Vagina (tissue), 2 donors: ENCODE data around the gene DBT. TPM values are rescaled to one million over a fixed set of nuclear protein-coding genes. Genes with fewer than 3 reads are reported as not detected.
"Not testable (repeated sequence)": the region's sequence is repeated elsewhere in the genome, so short reads cannot be mapped to it uniquely, and the experiment has no call there.

ENCODE experiments used
- DNase-seq, 2 donors: peaks; one replicate each; pipeline ENCODE4 v3.0.0-alpha.2; 2017; ENCODE audit errors: extremely low spot score in 2 of 2
- H3K27ac ChIP-seq: fragments of 200-600 bp; sonication (generic); one replicate; pipeline ENCODE4 v1.5.1; 2019
- H3K27me3 ChIP-seq: fragments of 200-600 bp; sonication (generic); one replicate; pipeline ENCODE4 v1.5.1; 2019
- H3K36me3 ChIP-seq, 2 donors: fragments of 200-600 bp; sonication (generic); one replicate each; pipeline ENCODE4 v1.5.1; 2017 to 2019
- H3K4me1 ChIP-seq: fragments of 200-600 bp; sonication (generic); one replicate; pipeline ENCODE4 v1.5.1; 2019
- H3K4me3 ChIP-seq, 2 donors: fragments of 200-600 bp; sonication (generic); 1 replicate in 1 of 2; 2 replicates in 1 of 2; pipeline ENCODE4 v1.5.1; 2016 to 2019
- H3K9me3 ChIP-seq: fragments of 200-600 bp; sonication (generic); one replicate; pipeline ENCODE4 v1.5.1; 2019
- POLR2A ChIP-seq, 2 donors: fragments of 450-650 bp; IDR thresholded peaks; one replicate each; pipeline ENCODE4 v1.6.1; 2017; ENCODE audit warnings: antibody characterized with exemption in 2 of 2, mild to moderate bottlenecking in 2 of 2, moderate library complexity in 2 of 2
- POLR2AphosphoS5 ChIP-seq, 2 donors: sonication (generic); formaldehyde crosslinking; IDR thresholded peaks; one replicate each; pipeline ENCODE4 v1.9.0; 2017; ENCODE audit warnings: antibody characterized with exemption in 2 of 2, mild to moderate bottlenecking in 2 of 2, low read depth in 1 of 2; ENCODE audit not compliant: insufficient read depth in 1 of 2
- intact Hi-C: fragments of 100-400 bp; cut with DNase I; formaldehyde crosslinking; loops from one replicate; pipeline ENCODE4 v1.15.1; 2023
- total RNA-seq: library from RNA; depleted of rRNA; stranded (reverse); fragments of >200 nt; gene quantifications from one replicate; pipeline ENCODE4 v1.2.3, GENCODE V29; 2016
- TF ChIP-seq, protein P1 (sequence below), 3 experiments: fragments of 450-650 bp in 2 of 3; fragments of 200-600 bp in 1 of 3; sonication (generic) in 1 of 3; IDR thresholded peaks; one replicate each; pipeline ENCODE4 v1.5.1; 2017 to 2019; ENCODE audit warnings: antibody characterized with exemption in 3 of 3, mild to moderate bottlenecking in 2 of 3, moderate library complexity in 2 of 3

Gene DBT
- total RNA-seq, 1 donor from 2014 or later = 7.4 TPM

DNA sequence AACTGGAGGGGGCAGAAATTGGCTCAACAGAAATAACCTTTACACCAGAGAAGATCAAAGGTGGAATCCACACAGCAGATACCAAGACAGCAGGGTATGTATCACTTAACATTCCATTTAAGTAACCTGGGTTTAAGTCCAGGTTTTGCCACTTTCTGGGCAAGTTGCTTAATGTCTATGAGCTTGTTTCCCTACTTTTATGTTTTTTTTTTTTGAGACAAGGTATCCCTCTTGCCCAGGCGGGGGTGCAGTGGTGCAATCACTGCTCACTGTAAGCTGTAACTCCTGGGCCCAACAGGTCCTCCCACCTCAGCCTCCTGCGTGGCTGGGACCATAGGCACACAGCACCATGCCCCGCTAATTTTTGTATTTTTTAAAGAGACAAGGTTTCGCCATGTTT, 18.6 kb upstream of the DBT start:
- no peak for DNase-seq
- H3K27ac ChIP-seq = no peak overlapping the region
- intact Hi-C loops = loop anchor here (10.0 kb wide), 1 partner anchor 133 kb away; the partner anchor contains the start of genes SASS6 and TRMT13
- no peaks in the 10 kb centered on the region for H3K27me3 ChIP-seq
- H3K4me1 ChIP-seq = peaks cover 43% of the 10 kb centered on the region
- TF ChIP-seq, protein P1, sequence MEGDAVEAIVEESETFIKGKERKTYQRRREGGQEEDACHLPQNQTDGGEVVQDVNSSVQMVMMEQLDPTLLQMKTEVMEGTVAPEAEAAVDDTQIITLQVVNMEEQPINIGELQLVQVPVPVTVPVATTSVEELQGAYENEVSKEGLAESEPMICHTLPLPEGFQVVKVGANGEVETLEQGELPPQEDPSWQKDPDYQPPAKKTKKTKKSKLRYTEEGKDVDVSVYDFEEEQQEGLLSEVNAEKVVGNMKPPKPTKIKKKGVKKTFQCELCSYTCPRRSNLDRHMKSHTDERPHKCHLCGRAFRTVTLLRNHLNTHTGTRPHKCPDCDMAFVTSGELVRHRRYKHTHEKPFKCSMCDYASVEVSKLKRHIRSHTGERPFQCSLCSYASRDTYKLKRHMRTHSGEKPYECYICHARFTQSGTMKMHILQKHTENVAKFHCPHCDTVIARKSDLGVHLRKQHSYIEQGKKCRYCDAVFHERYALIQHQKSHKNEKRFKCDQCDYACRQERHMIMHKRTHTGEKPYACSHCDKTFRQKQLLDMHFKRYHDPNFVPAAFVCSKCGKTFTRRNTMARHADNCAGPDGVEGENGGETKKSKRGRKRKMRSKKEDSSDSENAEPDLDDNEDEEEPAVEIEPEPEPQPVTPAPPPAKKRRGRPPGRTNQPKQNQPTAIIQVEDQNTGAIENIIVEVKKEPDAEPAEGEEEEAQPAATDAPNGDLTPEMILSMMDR (IDR thresholded peaks at IDR 0.05) = no peak
- TF ChIP-seq POLR2A (IDR thresholded peaks at IDR 0.05) = no peak
- no peaks in the 10 kb centered on the region for H3K9me3 ChIP-seq
- H3K36me3 ChIP-seq = peaks cover 0 to 49% of the 10 kb centered on the region in 2 donors
- no peak overlapping the region for H3K4me3 ChIP-seq

DNA sequence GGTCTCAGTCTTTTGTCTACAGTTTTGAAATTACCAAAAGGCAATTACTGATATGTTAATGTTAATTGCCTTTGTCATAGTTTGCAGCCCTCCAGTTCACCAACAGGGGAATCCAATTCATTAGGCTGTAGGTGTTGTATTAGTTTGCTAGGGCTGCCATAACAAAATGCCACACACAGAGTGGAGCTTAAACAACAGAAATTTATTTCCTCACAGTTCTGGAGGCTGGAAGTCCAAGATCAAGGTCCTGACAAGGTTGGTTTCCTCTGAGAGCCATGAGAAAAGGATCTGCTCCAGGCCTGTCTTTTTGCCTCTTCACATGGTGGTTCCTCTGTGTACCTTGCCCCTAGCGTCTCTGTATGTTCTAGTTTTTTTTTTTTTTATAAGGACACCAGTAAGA, 17.6 kb upstream of the DBT start:
- TF ChIP-seq POLR2A (IDR thresholded peaks at IDR 0.05) (no peak), POLR2AphosphoS5 (IDR thresholded peaks at IDR 0.05; ENCODE audit: insufficient read depth in 1 of 2, low read depth in 1 of 2) (no peak)
- Histone ChIP-seq H3K36me3 (peaks cover 0 to 43% of the 10 kb centered on the region in 2 donors), H3K27me3 (no peaks in the 10 kb centered on the region), H3K4me3 (peak overlapping the region; percentile 72 to 74), H3K27ac (no peak overlapping the region), H3K4me1 (peaks cover 43% of the 10 kb centered on the region), H3K9me3 (no peaks in the 10 kb centered on the region)
- intact Hi-C loops = loop anchor here (10.0 kb wide), 1 partner anchor 132 kb away; the partner anchor contains the start of genes SASS6 and TRMT13
- DNase-seq = no peak

DNA sequence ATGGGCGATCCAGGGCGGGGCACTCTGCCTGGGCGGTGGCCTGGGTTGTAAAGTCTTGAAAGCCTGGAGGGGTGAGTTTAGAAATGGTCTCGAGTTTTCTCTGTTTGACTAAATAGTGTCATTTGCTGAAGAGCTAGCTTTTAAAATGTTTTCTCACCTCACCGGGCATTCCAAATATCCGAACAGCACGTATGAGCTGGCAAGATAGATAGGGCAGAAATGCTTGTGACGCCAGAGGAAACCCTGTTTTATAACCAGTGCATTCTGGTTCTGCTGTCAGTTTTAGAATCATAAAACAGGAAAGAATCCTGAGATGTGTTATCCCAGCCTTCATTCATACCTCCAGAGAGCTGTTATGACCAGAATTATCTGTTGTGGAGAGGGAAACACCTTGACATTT, 17.1 kb upstream of the DBT start:
- H3K36me3 ChIP-seq = peaks cover 0 to 39% of the 10 kb centered on the region in 2 donors
- intact Hi-C loops = loop anchor here (10.0 kb wide), 1 partner anchor 132 kb away; the partner anchor contains the start of genes SASS6 and TRMT13
- no peaks in the 10 kb centered on the region for H3K27me3 ChIP-seq
- peak overlapping the region; percentile 72 to 74 for H3K4me3 ChIP-seq
- TF ChIP-seq POLR2A (IDR thresholded peaks at IDR 0.05) (no peak), POLR2AphosphoS5 (IDR thresholded peaks at IDR 0.05; ENCODE audit: insufficient read depth in 1 of 2, low read depth in 1 of 2) (no peak)
- TF ChIP-seq, protein P1 (IDR thresholded peaks at IDR 0.05) = no peak
- H3K4me1 ChIP-seq = peaks cover 43% of the 10 kb centered on the region
- H3K9me3 ChIP-seq = no peaks in the 10 kb centered on the region
- peak overlapping the region; percentile 68 for H3K27ac ChIP-seq
- DNase-seq = no peak

DNA sequence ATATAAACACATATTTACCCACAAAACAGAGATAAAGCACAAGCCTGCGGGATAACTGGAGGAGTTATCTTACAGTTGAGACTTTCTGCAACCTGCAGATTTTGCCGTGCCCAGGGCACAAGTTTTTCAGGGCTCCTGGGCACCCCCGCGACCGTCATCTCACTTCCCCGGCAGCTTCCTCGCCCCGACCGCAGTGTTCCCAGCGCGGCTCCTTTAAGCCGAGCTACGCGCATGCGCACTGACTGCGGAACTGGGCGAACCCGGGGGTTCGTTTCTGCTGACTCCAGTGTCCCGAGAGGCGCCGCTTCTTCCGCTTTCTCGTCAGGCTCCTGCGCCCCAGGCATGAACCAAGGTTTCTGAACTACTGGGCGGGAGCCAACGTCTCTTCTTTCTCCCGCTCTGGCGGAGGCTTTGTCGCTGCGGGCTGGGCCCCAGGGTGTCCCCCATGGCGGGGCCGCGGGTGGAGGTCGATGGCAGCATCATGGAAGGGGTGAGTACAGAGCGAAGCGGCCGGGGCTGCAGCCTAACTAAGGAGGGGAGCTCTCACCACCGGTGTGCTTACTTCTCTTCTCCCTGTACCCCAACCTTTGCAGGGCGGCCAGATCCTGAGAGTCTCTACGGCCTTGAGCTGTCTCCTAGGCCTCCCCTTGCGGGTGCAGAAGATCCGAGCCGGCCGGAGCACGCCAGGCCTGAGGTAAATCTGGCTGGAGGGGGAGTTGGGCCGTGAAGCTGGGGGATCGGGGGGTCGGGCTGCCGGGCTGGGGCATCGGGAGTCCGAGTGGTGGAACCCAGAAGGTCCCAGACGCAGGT, 16.5 kb upstream of the DBT start, which contains the start of gene RTCA:
RTCA (plus strand) TSS at position 286 of the 810 bp plus-strand sequence; CDS start at position 446, 160 bp downstream.
- DNase-seq = peak in 1 of 2 donors; percentile 94
- H3K27me3 ChIP-seq = no peaks in the 10 kb centered on the region
- intact Hi-C loops = loop anchor here (10.0 kb wide), 1 partner anchor 131 kb away; the partner anchor contains the start of genes SASS6 and TRMT13
- peaks cover 43% of the 10 kb centered on the region for H3K4me1 ChIP-seq
- H3K36me3 ChIP-seq = peaks cover 0 to 33% of the 10 kb centered on the region in 2 donors
- H3K4me3 ChIP-seq = peak within 1 kb of the TSS; percentile 72 to 74
- peak within 1 kb of the TSS; percentile 68 for H3K27ac ChIP-seq
- no peaks in the 10 kb centered on the region for H3K9me3 ChIP-seq
- TF ChIP-seq POLR2AphosphoS5 (IDR thresholded peaks at IDR 0.05; ENCODE audit: insufficient read depth in 1 of 2, low read depth in 1 of 2) (peak; percentile 89 to 98), POLR2A (IDR thresholded peaks at IDR 0.05) (peak in 1 of 2 donors; percentile 61)
- TF ChIP-seq, protein P1 (IDR thresholded peaks at IDR 0.05) = no peak

DNA sequence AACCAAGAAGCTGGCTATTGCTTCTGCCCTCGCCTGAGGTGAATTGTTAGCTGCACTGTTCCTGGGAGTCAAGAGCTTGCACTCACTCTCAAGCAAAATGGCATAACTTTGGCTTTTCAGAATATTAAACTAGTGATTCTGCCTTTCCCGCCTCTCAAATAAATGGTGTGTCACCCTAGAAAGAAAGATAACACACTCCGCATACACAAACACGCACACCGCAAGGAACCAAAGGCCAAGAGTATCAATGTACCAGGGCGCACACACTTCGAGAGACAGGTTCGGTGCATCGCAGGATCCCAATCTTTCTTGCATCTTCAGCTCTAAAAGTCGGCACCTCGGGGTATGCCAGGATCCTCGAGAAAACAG, 15.9 kb upstream of the DBT start:
- TF ChIP-seq, protein P1 (IDR thresholded peaks at IDR 0.05) = no peak
- intact Hi-C loops = loop anchor here (10.0 kb wide), 1 partner anchor 131 kb away; the partner anchor contains the start of genes SASS6 and TRMT13
- no peaks in the 10 kb centered on the region for H3K27me3 ChIP-seq

DNA sequence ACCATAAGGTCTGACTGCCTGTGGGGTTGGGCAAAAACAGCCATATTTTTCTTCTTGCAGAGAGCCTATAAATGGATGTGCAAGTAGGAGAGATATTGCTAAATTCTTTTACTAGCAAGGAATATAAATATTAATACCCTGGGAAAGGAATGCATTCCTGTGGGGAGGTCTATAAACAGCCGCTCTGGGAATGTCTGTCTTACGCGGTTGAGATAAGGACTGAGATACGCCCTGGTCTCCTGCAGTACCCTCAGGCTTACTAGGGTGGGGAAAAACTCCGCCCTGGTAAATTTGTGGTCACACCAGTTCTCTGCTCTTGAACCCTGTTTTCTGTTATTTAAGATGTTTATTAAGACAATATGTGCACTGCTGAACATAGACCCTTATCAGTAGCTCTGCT, 14.4 kb upstream of the DBT start:
- not testable (repeated sequence) for DNase-seq, H3K9me3 ChIP-seq, H3K27me3 ChIP-seq, H3K27ac ChIP-seq, H3K4me3 ChIP-seq
- Histone ChIP-seq H3K36me3 (peaks cover 0 to 15% of the 10 kb centered on the region in 2 donors), H3K4me1 (peaks cover 30% of the 10 kb centered on the region)
- intact Hi-C loops = loop anchor here (10.0 kb wide), 1 partner anchor 129 kb away; the partner anchor contains the start of genes SASS6 and TRMT13

More for the DNA sequence above, 15.9 kb upstream of the DBT start:
- Histone ChIP-seq H3K9me3 (no peaks in the 10 kb centered on the region), H3K36me3 (peaks cover 0 to 27% of the 10 kb centered on the region in 2 donors), H3K4me3 (peak overlapping the region; percentile 72 to 74), H3K4me1 (peaks cover 43% of the 10 kb centered on the region), H3K27ac (peak overlapping the region; percentile 68)
- no peak for DNase-seq
